Upper lobe of left lung (tissue), 6 donors: ENCODE measurements around the gene FLOT2. TPM values are rescaled to one million over a fixed set of nuclear protein-coding genes. Genes with fewer than 3 reads are reported as not detected.

ENCODE experiments used
- ATAC-seq, 2 donors: fragments of 200-7000 bp; cut with Tn5 transposase; one replicate each; pipeline ENCODE4 v1.9.1; 2022; ENCODE audit warnings: mild to moderate bottlenecking in 2 of 2, moderate library complexity in 2 of 2; ENCODE audit not compliant: low FRiP score in 2 of 2
- DNase-seq, 2 donors: peaks; one replicate each; pipeline ENCODE4 v3.0.0-alpha.2; 2019 to 2020
- H3K27ac ChIP-seq, 4 donors: fragments of 200-600 bp; sonication (generic); one replicate each; pipeline ENCODE4 v1.5.1; 2016 to 2019
- H3K27me3 ChIP-seq, 4 donors: fragments of 200-600 bp; sonication (generic); one replicate each; pipeline ENCODE4 v1.5.1; 2017 to 2019
- H3K36me3 ChIP-seq, 4 donors: fragments of 200-600 bp; sonication (generic); one replicate each; pipeline ENCODE4 v1.5.1; 2016 to 2019
- H3K4me1 ChIP-seq, 4 donors: fragments of 200-600 bp; sonication (generic); one replicate each; pipeline ENCODE4 v1.5.1; 2018 to 2019
- H3K4me3 ChIP-seq, 4 donors: fragments of 200-600 bp; sonication (generic); one replicate each; pipeline ENCODE4 v1.5.1; 2017 to 2019; ENCODE audit warnings: mild to moderate bottlenecking in 2 of 4, moderate library complexity in 1 of 4
- H3K9me3 ChIP-seq, 4 donors: fragments of 200-600 bp; sonication (generic); one replicate each; pipeline ENCODE4 v1.5.1; 2018 to 2019
- CTCF ChIP-seq, 6 experiments: fragments of 450-650 bp in 4 of 6; fragments of 200-600 bp in 2 of 6; sonication (generic) in 2 of 6; IDR thresholded peaks; one replicate each; pipeline ENCODE4 v1.5.1; 2016 to 2019; ENCODE audit warnings: antibody characterized with exemption in 6 of 6
- EP300 ChIP-seq, 4 donors: sonication (generic); formaldehyde crosslinking; IDR thresholded peaks; one replicate each; pipeline ENCODE4 v1.5.1; 2017; ENCODE audit warnings: antibody characterized with exemption in 4 of 4, control low read depth in 2 of 4
- POLR2A ChIP-seq, 4 donors: fragments of 450-650 bp; IDR thresholded peaks; one replicate each; pipeline ENCODE4 v1.5.1; 2016 to 2017; ENCODE audit warnings: antibody characterized with exemption in 4 of 4, mild to moderate bottlenecking in 2 of 4
- POLR2AphosphoS5 ChIP-seq, 2 donors: sonication (generic); formaldehyde crosslinking; IDR thresholded peaks; one replicate each; pipeline ENCODE4 v1.5.1; 2017; ENCODE audit warnings: antibody characterized with exemption in 2 of 2
- whole genome bisulfite sequencing, 2 donors: methylation state at CpG; one replicate each; pipeline ENCODE4 v1.1.5; 2017 to 2018; 5-methylcytosine and 5-hydroxymethylcytosine counted together
- total RNA-seq, 6 donors: library from RNA; depleted of rRNA in 4 of 6; stranded (reverse); fragments of >200 nt in 4 of 6; gene quantifications; one replicate each; pipeline versions ENCODE4 v1.1.0 to v1.2.1, GENCODE V29; 2016 to 2021
- donor health status: DM: no; HTN: no; CAD: no; lungs with moderate emphysema.
- donor health status: DM: no; HTN: yes; CAD: no; lungs with severe emphysema.

The FLOT2 gene
- total RNA-seq, 6 donors from 2014 or later: 75.4 to 211 (median 85.8) TPM

GRCh38 chr17:28917465-28917864 lies 19.9 kb upstream of the FLOT2 start:
- Histone ChIP-seq H3K36me3 (peaks cover 52 to 98% (median 87%) of the 10 kb centered on the region in 4 donors), H3K4me1 (peaks cover 4 to 6% (median 5%) of the 10 kb centered on the region in 4 donors), H3K27me3 (no peaks in the 10 kb centered on the region), H3K9me3 (no peaks in the 10 kb centered on the region), H3K4me3 (no peak overlapping the region), H3K27ac (no peak overlapping the region)
- WGBS, 2 donors: 75 to 81% methylated on average over 3 to 5 of the region's 5 CpGs
- no peak for DNase-seq
- no peak for ATAC-seq
- TF ChIP-seq POLR2AphosphoS5 (IDR thresholded peaks at IDR 0.05) (no peak), CTCF (IDR thresholded peaks at IDR 0.05) (no peak), POLR2A (IDR thresholded peaks at IDR 0.05) (no peak), EP300 (IDR thresholded peaks at IDR 0.05) (no peak)

- peaks cover 52 to 98% (median 87%) of the 10 kb centered on the region in 4 donors for H3K36me3 ChIP-seq
- DNase-seq (no peak), ATAC-seq (no peak)
- no peaks in the 10 kb centered on the region for H3K27me3 ChIP-seq
- no peak for TF ChIP-seq EP300 (IDR thresholded peaks at IDR 0.05)
- no peak for TF ChIP-seq POLR2AphosphoS5 (IDR thresholded peaks at IDR 0.05)
- TF ChIP-seq POLR2A (IDR thresholded peaks at IDR 0.05): no peak
- no peak for TF ChIP-seq CTCF (IDR thresholded peaks at IDR 0.05)
- WGBS, 2 donors: 84 to 89% methylated on average over 11 to 12 of the region's 12 CpGs
- H3K9me3 ChIP-seq: no peaks in the 10 kb centered on the region
- no peak overlapping the region for H3K27ac ChIP-seq
- no peak overlapping the region for H3K4me3 ChIP-seq
- H3K4me1 ChIP-seq: peaks cover 7 to 10% (median 9%) of the 10 kb centered on the region in 4 donors
Measured at GRCh38 chr17:28917029-28917428, 19.5 kb upstream of the FLOT2 start.

GRCh38 chr17:28916302-28916934 lies 18.9 kb upstream of the FLOT2 start:
- TF ChIP-seq POLR2A (IDR thresholded peaks at IDR 0.05): no peak
- peak; percentile 47 to 71 (median 64) for TF ChIP-seq CTCF (IDR thresholded peaks at IDR 0.05)
- peaks cover 13 to 17% (median 15%) of the 10 kb centered on the region in 4 donors for H3K4me1 ChIP-seq
- peak in 1 of 2 donors; percentile 52 for DNase-seq
- ATAC-seq: peak; percentile 64 to 66
- no peaks in the 10 kb centered on the region for H3K9me3 ChIP-seq
- 41 to 52% methylated on average over 6 of the region's 6 CpGs for WGBS, 2 donors
- H3K27me3 ChIP-seq: no peaks in the 10 kb centered on the region
- H3K27ac ChIP-seq: no peak overlapping the region
- H3K4me3 ChIP-seq: no peak overlapping the region
- peaks cover 51 to 98% (median 89%) of the 10 kb centered on the region in 4 donors for H3K36me3 ChIP-seq

GRCh38 chr17:28912938-28913333 lies 15.4 kb upstream of the FLOT2 start:
- Histone ChIP-seq H3K27ac (peak overlapping the region in 3 of 4 donors; percentile 13 to 82 (median 67)), H3K9me3 (no peaks in the 10 kb centered on the region), H3K27me3 (no peaks in the 10 kb centered on the region), H3K36me3 (peaks cover 47 to 98% (median 93%) of the 10 kb centered on the region in 4 donors), H3K4me1 (peaks cover 22 to 31% (median 24%) of the 10 kb centered on the region in 4 donors), H3K4me3 (no peak overlapping the region)
- no peak for TF ChIP-seq EP300 (IDR thresholded peaks at IDR 0.05)
- no peak for TF ChIP-seq CTCF (IDR thresholded peaks at IDR 0.05)
- TF ChIP-seq POLR2A (IDR thresholded peaks at IDR 0.05): no peak
- TF ChIP-seq POLR2AphosphoS5 (IDR thresholded peaks at IDR 0.05): no peak
- no peak for ATAC-seq
- WGBS, 2 donors: 83 to 89% methylated on average over 6 of the region's 6 CpGs
- no peak for DNase-seq
